ENCODE measurements around the gene REM2. TPM values are rescaled to one million over a fixed set of nuclear protein-coding genes. Genes with fewer than 3 reads are reported as not detected.
"Not testable (repeated sequence)": the region's sequence is repeated elsewhere in the genome, so short reads cannot be mapped to it uniquely, and the experiment has no call there.

Gene REM2
- polyA plus RNA-seq, 1 donor (not counting 4 experiments of a cell fraction or from before 2014, with no cell fraction given) = 0.05 TPM

- no peak for TF ChIP-seq EZH2 (IDR thresholded peaks at IDR 0.05; ENCODE audit: low read length)
- TF ChIP-seq CTCF (optimal IDR thresholded peaks at IDR 0.05 in 1 of 3, IDR thresholded peaks at IDR 0.05 in 1 of 3, conservative IDR thresholded peaks at IDR 0.05 in 1 of 3; ENCODE audit: extremely low read depth in 1 of 3, insufficient read depth in 2 of 3, low read length in 3 of 3) = no peak
- H3K4me2 ChIP-seq (ENCODE audit: control insufficient read depth, extremely low read depth, insufficient read depth, low read depth, low read length) = no peak overlapping the region
- no peaks in the 10 kb centered on the region for H3K9me3 ChIP-seq (ENCODE audit: control insufficient read depth, low read depth, low read length)
- H3K4me3 ChIP-seq (ENCODE audit: control insufficient read depth in 2 of 3, extremely low read depth in 1 of 3, insufficient read depth in 2 of 3, low read depth in 1 of 3, low read length in 3 of 3) = no peak overlapping the region
- no peak overlapping the region for H3K27ac ChIP-seq (ENCODE audit: control insufficient read depth, insufficient read depth, low read length)
- dilution Hi-C loops (cut with MboI; ENCODE audit: extremely low pct_ligation_motif_present, low sequenced_read_pairs) = no loop called here
- H3K27me3 ChIP-seq (ENCODE audit: control insufficient read depth, extremely low read depth, insufficient read depth, low read length) = no peaks in the 10 kb centered on the region
- H3K36me3 ChIP-seq (ENCODE audit: control insufficient read depth in 2 of 2, extremely low read depth in 1 of 2, insufficient read depth in 2 of 2, low read length in 2 of 2) = peaks cover 12 to 15% of the 10 kb centered on the region in 2 experiments
- no peak overlapping the region for H3K9ac ChIP-seq (ENCODE audit: control insufficient read depth, extremely low read depth, insufficient read depth, low read length)
- H3K9me1 ChIP-seq (ENCODE audit: control insufficient read depth, extremely low read depth, insufficient read depth, low read length) = no peaks in the 10 kb centered on the region
- DNase-seq (ENCODE audit: low read depth, low spot score) (no peak), FAIRE-seq (no peak)
- H3K79me2 ChIP-seq (ENCODE audit: control insufficient read depth, insufficient read depth, low read length) = peaks cover 16% of the 10 kb centered on the region
- H3K4me1 ChIP-seq (ENCODE audit: control insufficient read depth, extremely low read depth, insufficient read depth, low read length) = no peaks in the 10 kb centered on the region
- no peaks in the 10 kb centered on the region for H4K20me1 ChIP-seq (ENCODE audit: control insufficient read depth, extremely low read depth, insufficient read depth, low read length)
- no peak overlapping the region for H2AFZ ChIP-seq (ENCODE audit: control insufficient read depth, low read length)
Observed at GRCh38 chr14:22910916-22911315, 27.9 kb downstream of the REM2 start.

- H3K9ac ChIP-seq (ENCODE audit: control insufficient read depth, extremely low read depth, insufficient read depth, low read length); H4K20me1 ChIP-seq (ENCODE audit: control insufficient read depth, extremely low read depth, insufficient read depth, low read length); H3K4me2 ChIP-seq (ENCODE audit: control insufficient read depth, extremely low read depth, insufficient read depth, low read depth, low read length); H3K9me3 ChIP-seq (ENCODE audit: control insufficient read depth, low read depth, low read length); DNase-seq (ENCODE audit: low read depth, low spot score); dilution Hi-C loops (cut with MboI; ENCODE audit: extremely low pct_ligation_motif_present, low sequenced_read_pairs); H2AFZ ChIP-seq (ENCODE audit: control insufficient read depth, low read length); H3K9me1 ChIP-seq (ENCODE audit: control insufficient read depth, extremely low read depth, insufficient read depth, low read length); H3K36me3 ChIP-seq (ENCODE audit: control insufficient read depth in 2 of 2, extremely low read depth in 1 of 2, insufficient read depth in 2 of 2, low read length in 2 of 2); H3K27me3 ChIP-seq (ENCODE audit: control insufficient read depth, extremely low read depth, insufficient read depth, low read length); H3K27ac ChIP-seq (ENCODE audit: control insufficient read depth, insufficient read depth, low read length); FAIRE-seq; H3K4me3 ChIP-seq (ENCODE audit: control insufficient read depth in 2 of 3, extremely low read depth in 1 of 3, insufficient read depth in 2 of 3, low read depth in 1 of 3, low read length in 3 of 3): not testable (repeated sequence)
- Histone ChIP-seq H3K4me1 (ENCODE audit: control insufficient read depth, extremely low read depth, insufficient read depth, low read length) (peaks cover 14% of the 10 kb centered on the region), H3K79me2 (ENCODE audit: control insufficient read depth, insufficient read depth, low read length) (peaks cover 34% of the 10 kb centered on the region)
Observed at GRCh38 chr14:22914836-22915235, 31.8 kb downstream of the REM2 start.

- DNase-seq (ENCODE audit: low read depth, low spot score) (no peak), FAIRE-seq (no peak)
- peaks cover 9 to 12% of the 10 kb centered on the region in 2 experiments for H3K36me3 ChIP-seq (ENCODE audit: control insufficient read depth in 2 of 2, extremely low read depth in 1 of 2, insufficient read depth in 2 of 2, low read length in 2 of 2)
- dilution Hi-C loops (cut with MboI; ENCODE audit: extremely low pct_ligation_motif_present, low sequenced_read_pairs) = no loop called here
- no peaks in the 10 kb centered on the region for H3K9me3 ChIP-seq (ENCODE audit: control insufficient read depth, low read depth, low read length)
- no peak overlapping the region for H3K9ac ChIP-seq (ENCODE audit: control insufficient read depth, extremely low read depth, insufficient read depth, low read length)
- H3K27me3 ChIP-seq (ENCODE audit: control insufficient read depth, extremely low read depth, insufficient read depth, low read length) = no peaks in the 10 kb centered on the region
- H4K20me1 ChIP-seq (ENCODE audit: control insufficient read depth, extremely low read depth, insufficient read depth, low read length) = no peaks in the 10 kb centered on the region
- no peak overlapping the region for H3K27ac ChIP-seq (ENCODE audit: control insufficient read depth, insufficient read depth, low read length)
- no peak overlapping the region for H3K4me3 ChIP-seq (ENCODE audit: control insufficient read depth in 2 of 3, extremely low read depth in 1 of 3, insufficient read depth in 2 of 3, low read depth in 1 of 3, low read length in 3 of 3)
- H3K9me1 ChIP-seq (ENCODE audit: control insufficient read depth, extremely low read depth, insufficient read depth, low read length) = no peaks in the 10 kb centered on the region
- TF ChIP-seq EZH2 (IDR thresholded peaks at IDR 0.05; ENCODE audit: low read length) (no peak), CTCF (optimal IDR thresholded peaks at IDR 0.05 in 1 of 3, IDR thresholded peaks at IDR 0.05 in 1 of 3, conservative IDR thresholded peaks at IDR 0.05 in 1 of 3; ENCODE audit: extremely low read depth in 1 of 3, insufficient read depth in 2 of 3, low read length in 3 of 3) (no peak)
- peaks cover 34% of the 10 kb centered on the region for H3K79me2 ChIP-seq (ENCODE audit: control insufficient read depth, insufficient read depth, low read length)
- no peak overlapping the region for H3K4me2 ChIP-seq (ENCODE audit: control insufficient read depth, extremely low read depth, insufficient read depth, low read depth, low read length)
- peaks cover 20% of the 10 kb centered on the region for H3K4me1 ChIP-seq (ENCODE audit: control insufficient read depth, extremely low read depth, insufficient read depth, low read length)
- no peak overlapping the region for H2AFZ ChIP-seq (ENCODE audit: control insufficient read depth, low read length)
Observed at GRCh38 chr14:22915886-22916521, 33.0 kb downstream of the REM2 start.
